Measurements from ENCODE around the gene SCT.

SCT gene

DNA sequence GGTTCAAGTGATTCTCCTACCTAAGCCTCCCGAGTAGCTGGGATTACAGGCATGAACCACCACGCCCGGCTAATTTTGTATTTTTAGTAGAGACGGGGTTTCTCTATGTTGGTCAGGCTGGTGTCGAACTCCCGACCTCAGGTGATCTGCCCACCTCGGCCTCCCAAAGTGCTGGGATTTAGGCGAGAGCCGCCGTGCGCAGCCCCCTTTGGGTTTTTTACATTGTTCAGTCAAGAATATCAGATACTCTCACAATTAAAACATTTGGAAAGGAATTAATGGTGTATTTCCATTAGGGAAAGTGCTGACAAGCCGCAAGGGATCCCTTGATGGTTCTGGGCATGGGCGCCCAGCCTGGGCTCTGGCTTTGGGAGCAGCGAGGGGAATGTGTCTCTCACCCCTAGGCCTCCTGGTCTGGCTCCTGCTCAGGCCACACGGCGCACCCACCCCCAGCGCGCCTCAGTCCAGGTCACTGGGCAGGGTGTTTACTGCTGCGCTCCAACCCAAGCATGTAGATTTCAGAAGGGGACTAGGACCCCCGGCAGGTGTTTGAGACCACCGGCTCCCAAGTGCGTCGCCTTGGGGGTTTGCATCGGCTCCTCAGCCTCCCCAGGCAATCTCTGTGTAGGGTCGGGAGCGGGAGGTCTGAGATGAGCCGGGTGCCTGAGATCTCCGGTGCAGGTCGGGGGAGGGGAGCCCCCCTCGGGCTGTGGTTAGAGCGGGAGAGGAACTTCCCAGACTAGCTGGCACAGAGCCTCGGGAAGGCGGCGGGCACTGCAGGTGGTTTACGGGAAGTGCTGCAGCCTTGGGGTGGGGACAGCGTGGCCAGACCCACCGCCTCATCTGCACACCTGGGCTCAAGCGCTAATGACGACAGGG, 10.4 kb downstream of the SCT start:
- peaks cover 11% of the 10 kb centered on the region for H3K4me1 ChIP-seq
- H3K9me3 ChIP-seq: no peaks in the 10 kb centered on the region
- TF ChIP-seq, protein P1, sequence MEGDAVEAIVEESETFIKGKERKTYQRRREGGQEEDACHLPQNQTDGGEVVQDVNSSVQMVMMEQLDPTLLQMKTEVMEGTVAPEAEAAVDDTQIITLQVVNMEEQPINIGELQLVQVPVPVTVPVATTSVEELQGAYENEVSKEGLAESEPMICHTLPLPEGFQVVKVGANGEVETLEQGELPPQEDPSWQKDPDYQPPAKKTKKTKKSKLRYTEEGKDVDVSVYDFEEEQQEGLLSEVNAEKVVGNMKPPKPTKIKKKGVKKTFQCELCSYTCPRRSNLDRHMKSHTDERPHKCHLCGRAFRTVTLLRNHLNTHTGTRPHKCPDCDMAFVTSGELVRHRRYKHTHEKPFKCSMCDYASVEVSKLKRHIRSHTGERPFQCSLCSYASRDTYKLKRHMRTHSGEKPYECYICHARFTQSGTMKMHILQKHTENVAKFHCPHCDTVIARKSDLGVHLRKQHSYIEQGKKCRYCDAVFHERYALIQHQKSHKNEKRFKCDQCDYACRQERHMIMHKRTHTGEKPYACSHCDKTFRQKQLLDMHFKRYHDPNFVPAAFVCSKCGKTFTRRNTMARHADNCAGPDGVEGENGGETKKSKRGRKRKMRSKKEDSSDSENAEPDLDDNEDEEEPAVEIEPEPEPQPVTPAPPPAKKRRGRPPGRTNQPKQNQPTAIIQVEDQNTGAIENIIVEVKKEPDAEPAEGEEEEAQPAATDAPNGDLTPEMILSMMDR (IDR thresholded peaks at IDR 0.05; ENCODE audit: low read depth, low read length): no peak
- 0 out of 2 replicates have a peak overlapping the region, but pooled peaks have one; percentile 58 for H3K4me3 ChIP-seq (ENCODE audit: low read depth, low read length)
- DNase-seq: peak; percentile 6
- no peaks in the 10 kb centered on the region for H3K27me3 ChIP-seq
- H3K36me3 ChIP-seq: peaks cover 4% of the 10 kb centered on the region

DNA sequence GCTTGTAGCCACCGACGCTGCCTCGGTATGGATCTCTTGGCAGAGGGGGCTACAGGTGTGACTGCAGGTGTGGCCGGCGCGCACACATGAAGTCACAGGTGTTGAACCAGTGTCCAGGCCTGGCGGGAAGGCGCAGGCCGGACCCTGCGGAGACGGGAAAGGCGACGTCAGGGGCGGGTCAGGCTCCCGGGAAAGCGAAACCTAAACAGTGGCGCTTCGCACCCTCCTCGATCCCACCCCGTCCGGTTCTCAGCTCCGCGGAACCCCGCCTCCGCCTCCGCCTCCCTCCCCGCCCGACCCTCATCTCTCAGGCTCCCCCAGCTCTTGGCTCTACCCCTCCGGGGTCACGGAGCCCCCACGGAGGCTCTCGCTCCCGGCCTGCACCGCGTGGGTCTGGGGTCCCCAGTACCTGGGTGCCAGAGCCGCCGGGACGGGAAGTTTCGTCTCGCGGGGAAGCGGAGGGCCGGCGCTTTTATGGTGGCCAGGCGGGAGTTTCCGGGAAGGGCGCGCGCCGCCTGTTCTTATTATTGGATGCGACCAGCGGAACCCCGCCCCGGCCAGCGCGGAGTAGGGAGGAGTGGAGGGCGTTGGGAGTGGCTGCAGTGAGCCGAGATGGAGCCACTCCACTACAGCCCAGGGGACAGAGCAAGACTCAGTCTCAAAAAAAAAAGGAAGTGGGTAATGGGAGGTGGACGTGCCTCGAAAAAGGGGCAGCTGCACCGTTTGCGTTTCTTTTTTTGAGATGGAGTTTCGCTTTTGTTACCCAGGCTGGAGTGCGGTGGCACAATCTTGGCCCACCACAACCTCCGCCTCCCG, 11.3 kb downstream of the SCT start, which contains the start of gene IRF7:
IRF7 (minus strand) TSS at position 447 of the 816 bp plus-strand sequence. CDS start 586 bp downstream, outside the sequence.
- Histone ChIP-seq H3K4me3 (ENCODE audit: low read depth, low read length) (peak within 1 kb of the TSS; percentile 58), H3K4me1 (peaks cover 11% of the 10 kb centered on the region), H3K9me3 (no peaks in the 10 kb centered on the region), H3K27me3 (no peaks in the 10 kb centered on the region), H3K36me3 (peaks cover 11% of the 10 kb centered on the region)
- DNase-seq: peak; percentile 87
- TF ChIP-seq, protein P1 (IDR thresholded peaks at IDR 0.05; ENCODE audit: low read depth, low read length): no peak

DNA sequence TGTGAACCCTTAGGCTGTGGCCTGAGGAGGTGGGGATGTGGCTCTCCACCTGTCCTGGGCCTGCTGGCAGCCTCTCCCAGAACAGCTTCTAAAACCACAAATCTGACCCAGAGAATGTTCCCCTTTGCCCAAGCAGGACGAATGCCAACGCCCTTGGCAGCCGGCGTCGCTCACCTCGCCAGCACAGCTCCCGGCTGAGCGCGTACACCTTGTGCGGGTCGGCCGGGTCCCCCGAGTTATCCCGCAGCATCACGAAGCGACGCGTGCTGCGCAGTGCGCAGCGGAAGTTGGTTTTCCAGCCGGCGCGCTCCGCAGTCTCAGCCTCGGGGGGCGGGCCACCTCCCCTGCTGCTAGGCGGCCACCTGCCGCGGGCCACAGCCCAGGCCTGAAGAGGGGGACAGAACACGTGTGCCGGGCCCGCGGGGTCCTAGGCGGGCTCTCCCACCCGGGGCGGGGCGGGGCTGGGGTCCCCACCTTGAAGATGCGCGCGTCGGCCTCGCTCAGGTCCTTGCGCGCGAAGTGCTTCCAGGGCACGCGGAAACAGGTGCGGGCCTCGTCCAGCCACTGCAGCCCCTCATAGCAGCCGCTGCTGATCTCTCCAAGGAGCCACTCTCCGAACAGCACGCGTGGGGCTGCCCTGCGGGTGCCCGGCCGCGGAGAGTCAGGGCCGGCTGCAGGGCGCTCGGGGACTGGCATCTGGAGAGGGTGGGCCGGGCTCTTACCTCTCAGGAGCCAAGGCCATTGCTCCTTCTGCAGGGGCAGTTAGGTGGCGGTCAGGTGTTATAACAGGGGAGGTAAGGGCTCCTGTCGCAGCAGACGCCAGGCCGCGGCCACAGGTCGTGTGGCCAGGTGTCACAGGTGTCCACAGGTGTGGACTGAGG, 12.1 kb downstream of the SCT start:
- TF ChIP-seq, protein P1 (IDR thresholded peaks at IDR 0.05; ENCODE audit: low read depth, low read length): no peak
- H3K36me3 ChIP-seq: peaks cover 11% of the 10 kb centered on the region
- no peaks in the 10 kb centered on the region for H3K9me3 ChIP-seq
- peak overlapping the region; percentile 58 for H3K4me3 ChIP-seq (ENCODE audit: low read depth, low read length)
- DNase-seq: no peak
- H3K27me3 ChIP-seq: no peaks in the 10 kb centered on the region
- peaks cover 11% of the 10 kb centered on the region for H3K4me1 ChIP-seq

DNA sequence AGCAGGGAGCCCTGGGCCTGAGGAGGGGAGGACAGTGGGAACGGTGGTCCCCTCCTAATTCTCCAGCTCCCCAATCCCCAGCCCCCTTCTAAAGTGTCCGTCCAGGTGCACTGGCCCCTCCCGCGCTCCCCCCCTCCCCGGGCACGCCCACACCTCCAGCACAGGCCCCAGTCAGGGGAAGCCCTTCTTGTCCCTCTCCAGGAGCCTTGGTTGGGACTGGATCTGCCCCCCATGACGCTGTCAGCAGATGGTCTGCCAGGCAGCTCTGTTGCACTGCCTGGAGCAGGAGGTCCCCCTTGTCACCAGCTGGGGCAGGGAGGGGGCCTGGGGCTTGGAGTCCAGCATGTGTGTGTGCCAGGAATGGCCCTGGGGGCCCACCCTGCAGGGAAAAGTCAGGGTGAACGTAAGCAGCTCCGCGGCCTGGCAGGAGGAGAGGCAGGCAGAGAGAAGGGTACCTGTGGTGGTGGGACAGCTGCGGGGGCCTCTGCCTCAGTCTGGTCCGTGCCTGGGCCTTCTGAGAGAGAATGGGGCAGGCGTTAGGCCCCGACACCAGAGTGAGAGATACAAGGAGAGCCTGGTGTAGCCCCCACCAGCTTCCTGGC, 12.9 kb downstream of the SCT start:
- TF ChIP-seq, protein P1 (IDR thresholded peaks at IDR 0.05; ENCODE audit: low read depth, low read length): no peak
- peaks cover 11% of the 10 kb centered on the region for H3K36me3 ChIP-seq
- H3K4me3 ChIP-seq (ENCODE audit: low read depth, low read length): no peak overlapping the region
- no peak for DNase-seq
- no peaks in the 10 kb centered on the region for H3K27me3 ChIP-seq
- H3K4me1 ChIP-seq: peaks cover 11% of the 10 kb centered on the region
- H3K9me3 ChIP-seq: no peaks in the 10 kb centered on the region

DNA sequence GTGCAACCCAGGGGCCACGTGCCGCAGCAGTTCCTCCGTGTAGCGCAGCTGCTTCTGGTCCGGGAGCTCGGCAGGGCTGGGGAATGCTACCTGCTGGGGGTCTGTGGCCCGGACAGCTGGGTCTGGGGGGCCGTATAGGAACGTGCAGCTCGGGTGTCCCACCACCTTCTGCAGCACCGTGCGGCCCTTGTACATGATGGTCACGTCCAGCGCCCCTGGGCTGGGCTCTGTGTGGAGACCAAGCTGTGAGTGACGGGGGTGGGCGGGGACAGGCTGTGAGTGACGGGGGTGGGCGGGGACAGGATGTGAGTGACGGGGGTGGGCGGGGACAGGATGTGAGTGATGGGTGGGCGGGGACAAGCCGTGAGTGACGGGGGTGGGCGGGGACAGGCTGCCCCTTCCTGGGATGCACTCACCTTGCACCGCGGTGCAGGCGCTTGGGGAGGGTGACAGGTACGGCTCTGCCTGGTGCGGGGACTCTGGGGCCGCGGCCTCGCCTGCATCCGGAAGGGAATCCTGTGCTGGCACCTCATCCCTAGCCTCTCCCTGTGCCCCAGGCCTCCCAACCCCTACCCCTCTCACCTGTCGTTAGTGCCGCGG, 13.5 kb downstream of the SCT start:
- peak; percentile 84 for DNase-seq

More for the DNA sequence above, 13.5 kb downstream of the SCT start:
- H3K9me3 ChIP-seq: no peaks in the 10 kb centered on the region
- TF ChIP-seq, protein P1 (IDR thresholded peaks at IDR 0.05; ENCODE audit: low read depth, low read length): no peak
- H3K4me3 ChIP-seq (ENCODE audit: low read depth, low read length): no peak overlapping the region
- peaks cover 11% of the 10 kb centered on the region for H3K4me1 ChIP-seq
- no peaks in the 10 kb centered on the region for H3K27me3 ChIP-seq
- H3K36me3 ChIP-seq: peaks cover 11% of the 10 kb centered on the region

All from BE2C (cell line).